GM19328 (cell line): ENCODE results near the gene ACAP2.
"Not testable (repeated sequence)": the region's sequence is repeated elsewhere in the genome, so short reads cannot be mapped to it uniquely, and the experiment has no call there.

ENCODE experiments used
- ATAC-seq: cut with Tn5 transposase; IDR thresholded peaks from one replicate; pipeline ENCODE4 v1.9.1; 2021; ENCODE audit warnings: mild to moderate bottlenecking, moderate library complexity; ENCODE audit not compliant: unreplicated experiment

Gene ACAP2

DNA sequence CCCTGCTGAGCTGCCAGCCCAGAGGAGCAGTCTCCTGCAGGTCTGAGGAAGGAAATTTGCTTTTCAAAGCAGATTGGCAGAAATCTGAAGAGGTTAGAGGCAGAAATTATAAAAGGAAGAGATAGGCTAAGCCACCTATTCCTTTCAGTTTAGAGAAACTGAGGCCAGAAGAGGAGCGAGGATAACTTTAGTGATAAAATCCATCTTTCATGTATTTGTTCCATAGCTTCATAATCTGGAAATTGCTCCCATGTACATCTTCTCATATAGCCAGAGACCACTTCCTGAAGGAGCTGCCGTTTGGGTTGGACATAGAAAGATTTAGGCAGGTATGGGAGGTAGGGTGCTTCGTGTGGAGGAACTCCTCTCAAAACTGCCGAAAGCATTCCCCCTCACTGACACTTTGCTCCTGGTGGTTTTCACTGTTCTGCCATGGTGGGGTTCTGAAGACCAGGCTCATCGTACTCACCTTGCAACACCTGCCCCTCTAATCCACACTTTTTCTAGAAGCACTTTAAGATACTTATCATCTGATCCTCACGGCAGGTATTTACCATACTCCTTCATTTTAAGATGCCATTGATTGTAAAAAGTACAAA is 670 bp upstream of the ACAP2 start:
- no peak for ATAC-seq

DNA sequence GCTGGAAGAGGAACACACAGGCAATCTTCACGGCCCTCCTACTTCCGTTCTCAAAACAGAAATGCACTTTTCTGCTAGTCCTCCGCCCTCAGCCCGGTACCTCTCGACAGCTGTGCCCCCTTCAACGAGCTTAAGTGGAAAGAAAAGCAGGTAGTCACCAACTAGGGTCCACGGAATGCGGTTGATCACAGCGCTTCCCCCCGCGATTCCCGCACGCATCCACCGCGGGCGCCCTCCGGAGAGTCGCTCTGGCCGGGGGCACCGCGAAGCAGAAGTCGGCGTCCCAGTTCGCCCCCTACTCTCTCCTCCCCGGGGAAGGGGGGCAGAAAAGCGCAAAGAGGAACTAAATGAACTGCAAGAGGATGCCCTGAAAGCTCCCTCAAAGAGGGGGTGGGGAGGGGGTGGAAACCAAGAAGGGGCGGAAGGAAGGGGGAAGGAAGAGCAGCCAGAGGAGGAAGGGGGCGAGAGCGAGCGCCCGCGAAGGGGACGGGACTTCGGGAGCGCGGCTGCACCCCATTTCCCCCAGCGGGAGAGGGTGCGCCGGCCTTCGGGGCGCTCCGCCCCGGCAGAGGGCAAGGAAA is 738 bp downstream of the ACAP2 start:
- peak; percentile 1 for ATAC-seq

DNA sequence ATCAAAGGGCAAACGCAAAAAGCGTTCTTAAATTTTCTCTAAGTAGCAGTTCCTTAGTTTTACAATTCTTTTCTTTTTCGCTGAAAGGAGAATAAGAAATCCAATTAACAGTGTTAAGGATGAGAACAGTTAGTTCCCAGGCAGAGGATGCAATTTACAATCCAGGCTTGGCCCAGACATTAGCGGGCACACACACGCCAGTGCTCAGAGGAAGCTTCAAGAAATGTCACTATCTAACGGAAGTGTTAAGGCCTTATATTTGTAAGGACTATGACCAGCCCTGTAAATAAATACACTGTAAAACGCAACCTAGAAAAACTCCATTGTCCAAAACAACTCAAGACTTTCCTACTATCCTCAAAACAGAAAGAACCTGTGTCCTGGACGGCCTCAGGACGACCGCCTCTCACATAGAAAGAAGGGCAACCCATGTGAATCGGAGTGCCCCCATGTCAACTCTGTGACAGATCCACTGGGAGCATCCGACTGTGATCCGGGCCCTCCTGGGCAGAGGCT is 1.3 kb downstream of the ACAP2 start:
- ATAC-seq, result no peak

DNA sequence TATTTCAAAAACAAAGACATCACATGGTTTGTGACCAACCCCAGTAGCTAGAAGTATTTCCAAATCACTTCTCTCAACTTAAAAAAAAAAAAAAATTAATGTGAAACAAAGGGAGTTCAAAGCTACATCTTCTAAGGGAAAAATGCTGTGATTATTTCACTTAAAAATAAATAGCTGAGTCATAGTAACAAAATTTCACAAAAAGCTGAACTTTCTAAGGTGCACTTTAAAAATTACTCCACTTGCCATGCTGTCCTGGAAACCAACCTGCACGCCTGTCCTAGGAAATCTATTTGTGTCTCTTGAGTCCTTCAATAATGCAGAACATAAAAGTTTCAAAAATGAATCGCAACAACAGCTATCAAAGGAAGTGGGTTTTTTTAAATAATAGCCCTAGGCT is 1.8 kb downstream of the ACAP2 start:
- ATAC-seq, result no peak

DNA sequence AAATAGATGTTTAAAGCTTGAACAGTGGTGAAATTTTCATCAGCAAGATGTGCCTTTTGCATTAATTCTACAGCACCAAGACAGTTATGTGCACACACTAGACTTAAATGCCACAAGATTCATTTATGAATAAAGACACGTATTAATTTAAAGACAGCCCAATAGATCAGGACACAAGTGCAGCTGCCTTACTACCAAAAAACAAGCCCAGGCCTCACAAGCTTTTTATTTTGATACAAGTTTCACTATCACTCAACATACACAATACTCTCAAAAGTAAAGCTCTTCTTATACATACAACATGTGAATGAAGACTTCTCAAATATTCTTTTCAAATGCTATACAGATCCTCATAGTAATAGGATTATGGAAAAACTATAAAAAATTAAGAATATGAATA is 2.4 kb downstream of the ACAP2 start:
- ATAC-seq, result no peak

DNA sequence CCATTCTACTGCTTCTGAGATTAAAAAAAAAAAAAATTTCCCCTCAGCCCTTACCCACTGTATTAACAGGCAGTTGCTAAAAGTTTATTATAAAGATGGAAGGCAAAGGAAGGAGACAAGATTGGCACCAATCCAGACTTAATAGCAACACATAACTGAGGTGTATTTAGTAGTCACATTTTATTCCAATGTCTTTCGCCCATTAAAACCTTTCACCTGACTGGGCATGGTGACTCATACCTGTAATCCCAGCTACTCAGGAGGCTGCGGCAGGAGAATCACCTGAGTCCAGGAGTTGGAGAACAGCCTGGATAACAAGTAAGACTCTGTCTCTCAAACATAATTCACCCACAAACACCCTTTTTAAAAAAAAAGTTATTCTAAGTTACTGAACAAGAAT is 4.4 kb downstream of the ACAP2 start:
- no peak for ATAC-seq

DNA sequence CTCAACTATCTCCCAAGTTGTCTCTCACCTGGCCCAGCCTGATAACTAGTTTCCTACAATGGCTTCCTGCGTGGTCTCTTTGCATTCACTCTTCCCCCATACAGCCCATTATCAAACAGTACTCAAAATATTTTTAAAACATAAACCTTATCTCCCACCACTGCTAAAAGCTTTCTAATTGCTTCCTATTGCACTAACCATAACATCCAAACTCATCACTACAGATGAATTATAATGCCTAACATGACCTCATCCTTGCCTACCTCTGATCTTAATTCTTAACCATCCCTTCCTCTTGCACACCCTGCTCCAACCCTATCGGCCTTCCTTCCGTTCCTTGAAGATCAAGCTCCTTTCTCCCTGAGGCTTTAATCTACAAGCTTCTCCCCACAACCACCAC is 17.0 kb downstream of the ACAP2 start:
- ATAC-seq, result no peak

DNA sequence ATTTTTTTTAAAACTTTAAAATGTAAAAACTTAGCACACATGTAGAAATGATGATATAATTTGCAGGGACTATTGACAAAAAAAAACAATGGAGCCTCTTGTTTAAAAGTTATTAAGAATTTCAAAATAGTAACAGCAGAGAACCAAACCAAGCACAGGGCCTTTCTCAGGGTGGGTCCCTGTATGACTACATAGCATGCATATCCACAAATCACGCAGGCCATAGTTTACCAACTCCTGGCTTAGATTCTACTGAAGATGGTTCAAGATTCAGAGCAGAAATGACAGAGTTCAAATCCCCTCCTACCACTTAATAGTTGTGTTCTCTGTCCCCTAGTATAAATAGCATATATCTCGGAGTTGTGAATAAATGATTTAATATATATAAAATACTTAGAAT is 19.0 kb downstream of the ACAP2 start:
- ATAC-seq, result no peak

DNA sequence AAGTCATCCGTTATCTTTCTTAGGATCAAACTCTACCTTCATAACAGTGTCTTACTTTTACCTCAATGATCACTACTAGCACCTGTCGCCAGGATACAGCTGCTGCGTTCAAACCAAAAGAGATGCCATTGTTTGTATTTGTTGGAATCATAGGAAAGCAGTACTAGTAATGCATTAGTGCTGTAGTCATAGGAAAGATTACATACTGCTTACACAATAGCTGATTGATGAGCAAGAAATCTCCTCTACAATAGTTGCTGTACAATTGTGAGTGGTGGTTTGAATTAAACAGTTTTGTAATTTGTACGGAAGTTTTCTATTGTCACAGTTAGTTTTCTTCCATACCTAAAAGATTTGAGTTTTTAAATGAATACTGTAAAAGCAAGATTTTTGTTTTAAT is 21.4 kb downstream of the ACAP2 start:
- ATAC-seq, result no peak

DNA sequence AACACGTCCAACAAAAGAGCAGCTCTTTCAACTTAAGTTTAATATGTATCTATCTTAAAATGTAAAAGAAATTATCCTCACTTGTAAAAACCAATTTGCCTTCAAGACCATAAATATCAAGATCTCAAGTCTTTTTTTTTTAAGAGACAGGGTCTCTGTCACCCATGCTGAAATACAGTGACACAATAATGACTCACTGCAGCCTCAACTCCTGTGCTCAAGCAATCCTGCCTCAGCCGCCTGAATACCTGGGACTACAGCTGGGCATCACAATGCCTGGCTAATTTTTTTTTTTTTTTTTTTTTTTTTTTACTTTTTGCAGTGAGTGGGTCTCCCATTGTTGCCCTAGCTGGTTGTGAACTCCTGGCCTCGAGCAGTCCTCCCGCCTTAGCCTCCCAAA is 26.0 kb downstream of the ACAP2 start:
- ATAC-seq, result no peak

DNA sequence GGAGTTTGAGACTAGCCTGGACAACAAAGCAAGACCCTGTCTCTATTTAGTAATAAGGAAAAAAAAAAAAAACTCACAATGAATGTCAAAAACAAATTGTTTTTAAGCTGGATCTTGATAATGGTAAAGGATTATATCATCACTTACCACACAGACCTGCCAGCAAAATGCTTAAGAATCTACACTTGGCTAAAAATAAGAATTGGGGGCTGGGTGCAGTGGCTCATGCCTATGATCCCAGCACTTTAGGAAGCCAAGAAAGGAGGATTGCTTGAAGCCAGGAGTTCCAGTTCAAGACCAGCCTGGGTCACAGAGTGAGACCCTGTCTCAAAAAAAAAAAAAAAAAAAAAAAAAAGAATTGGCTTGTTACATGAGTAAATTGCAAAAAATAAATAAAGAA is 31.0 kb downstream of the ACAP2 start:
- no peak for ATAC-seq

DNA sequence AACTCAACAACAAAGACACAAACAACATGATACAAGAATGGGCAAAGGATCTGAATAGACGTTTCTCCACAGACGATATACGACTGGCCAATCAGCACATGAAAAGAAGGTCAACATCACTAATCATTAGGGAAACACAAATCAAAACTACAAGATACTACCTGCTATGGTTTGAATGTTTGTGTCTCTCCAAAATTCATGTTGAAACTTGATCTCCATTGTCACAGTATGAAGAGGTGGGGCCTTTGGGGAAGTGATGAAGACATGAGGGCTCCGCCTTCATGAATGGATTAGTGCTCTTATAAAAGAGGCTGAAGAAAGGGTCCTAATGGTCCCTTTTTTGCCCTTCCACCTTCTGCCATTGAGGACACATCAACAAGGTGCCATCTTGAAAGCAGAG is 32.3 kb downstream of the ACAP2 start:
- no peak for ATAC-seq

DNA sequence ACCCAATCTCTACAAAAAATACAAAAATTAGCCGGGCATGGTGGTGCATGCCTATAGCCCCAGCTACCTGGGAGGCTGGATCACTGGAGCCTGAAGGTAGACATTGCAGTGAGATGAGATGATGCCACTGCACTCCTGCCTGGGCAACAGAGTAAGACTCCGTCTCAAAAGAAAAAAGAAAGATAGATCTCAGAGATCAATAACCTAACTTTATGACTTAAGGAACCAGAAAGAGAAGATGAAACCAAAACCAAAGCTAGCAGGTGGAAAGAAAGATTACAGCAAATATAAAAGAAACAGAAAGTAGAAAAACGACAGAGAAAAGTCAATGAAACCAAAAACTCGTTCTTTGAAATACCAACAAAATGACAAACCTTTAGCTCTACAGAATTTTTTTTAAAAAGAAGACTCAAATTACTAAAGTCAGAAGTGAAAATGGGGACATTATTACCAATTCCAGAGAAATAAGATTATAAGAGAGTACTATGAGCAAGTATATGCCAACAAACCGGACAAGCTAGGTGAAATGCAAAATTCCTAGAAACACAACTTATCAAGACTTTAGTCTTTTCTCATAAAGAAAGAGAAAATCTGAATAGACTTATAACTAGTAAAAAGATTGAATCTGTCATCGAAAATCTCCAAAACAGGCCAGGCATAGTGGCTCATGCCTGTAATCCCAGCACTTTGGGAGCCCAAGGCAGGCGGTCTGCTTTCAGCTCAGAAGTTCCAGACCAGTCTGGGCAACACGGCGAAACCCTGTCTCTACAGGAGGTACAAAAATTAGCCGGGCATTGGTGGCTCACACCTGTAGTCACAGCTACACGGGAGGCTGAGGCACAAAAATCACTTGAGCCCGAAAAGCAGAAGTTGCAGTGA is 35.0 kb downstream of the ACAP2 start:
- no peak for ATAC-seq

DNA sequence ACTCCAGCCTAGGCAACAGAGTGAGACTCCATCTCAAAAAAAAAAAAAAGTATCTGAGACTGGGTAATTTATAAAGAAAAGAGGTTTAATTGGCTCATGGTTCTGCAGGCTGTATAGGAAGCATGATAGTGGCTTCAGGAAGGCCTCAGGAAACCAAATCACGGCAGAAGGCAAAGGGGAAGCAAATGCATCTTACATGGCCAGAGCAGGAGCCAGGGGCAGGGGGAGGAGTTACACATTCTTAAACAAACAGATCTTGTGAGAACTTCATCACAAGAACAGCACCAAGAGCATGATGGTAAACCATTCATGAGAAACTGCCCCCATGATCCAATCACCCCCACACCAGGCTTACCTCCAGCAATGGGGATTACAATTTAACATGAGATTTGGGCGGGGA is 37.2 kb downstream of the ACAP2 start:
- ATAC-seq, result no peak

DNA sequence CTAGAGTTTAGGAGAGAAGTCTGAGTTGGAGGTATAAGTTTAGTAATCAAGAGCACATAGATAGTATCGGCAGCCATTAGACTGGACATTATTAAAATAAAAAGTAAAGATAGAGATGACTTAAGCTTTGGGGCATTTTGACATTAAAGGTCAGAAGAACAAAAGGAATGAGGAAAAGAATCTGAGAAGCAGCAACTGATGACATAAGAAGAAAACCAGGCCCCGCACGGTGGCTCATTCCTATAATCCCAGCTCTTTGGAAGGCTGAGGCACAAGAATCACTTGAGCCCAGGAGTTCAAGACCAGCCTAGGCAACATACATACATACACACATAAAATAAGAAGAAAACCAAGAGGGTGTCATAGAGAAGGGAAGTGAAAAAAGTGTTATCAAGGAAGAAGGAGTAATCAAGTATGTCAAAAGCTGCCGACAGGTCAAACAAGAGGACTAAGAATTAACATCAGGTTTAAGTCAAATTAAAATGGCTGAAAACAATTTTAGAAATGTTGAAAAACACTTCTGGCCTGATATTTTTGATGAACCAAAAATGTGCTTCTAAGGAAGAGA is 38.9 kb downstream of the ACAP2 start:
- no peak for ATAC-seq

DNA sequence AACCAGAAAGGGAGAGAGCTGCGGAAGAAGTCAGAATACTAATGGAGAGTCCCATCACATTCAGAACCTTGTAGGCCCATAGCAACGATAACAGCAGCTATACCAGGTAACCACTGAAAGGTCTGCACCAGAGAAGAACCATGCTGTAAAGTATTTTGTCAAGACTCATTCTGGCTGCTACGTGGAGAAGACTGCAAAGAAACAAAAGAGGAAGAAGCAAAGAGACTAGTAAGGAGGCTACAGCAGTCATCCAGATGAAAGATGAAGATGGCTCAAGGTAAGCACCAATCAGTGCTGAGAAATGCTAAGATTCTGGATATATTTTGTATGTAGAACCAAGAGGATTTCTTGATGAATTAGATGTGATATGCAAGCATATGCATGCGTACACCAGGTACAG is 39.6 kb downstream of the ACAP2 start:
- no peak for ATAC-seq

DNA sequence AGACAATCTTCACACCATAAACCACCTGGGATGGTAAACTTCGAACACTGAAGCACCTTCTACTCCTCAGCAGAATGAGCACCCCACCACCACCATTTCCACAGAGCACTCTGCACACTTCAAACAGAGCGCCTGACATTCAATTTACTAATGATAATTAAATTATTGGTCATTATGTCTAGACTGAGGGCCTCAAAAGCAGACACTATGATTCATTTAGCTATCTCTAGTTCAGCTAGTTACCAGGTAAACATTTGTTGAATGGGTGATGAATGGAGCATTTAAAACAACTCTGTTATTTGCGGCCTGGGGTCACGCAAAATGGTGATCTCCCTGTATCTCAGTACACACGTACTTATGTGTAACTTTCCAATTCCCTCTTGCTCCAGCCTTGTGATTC is 40.9 kb downstream of the ACAP2 start:
- no peak for ATAC-seq

DNA sequence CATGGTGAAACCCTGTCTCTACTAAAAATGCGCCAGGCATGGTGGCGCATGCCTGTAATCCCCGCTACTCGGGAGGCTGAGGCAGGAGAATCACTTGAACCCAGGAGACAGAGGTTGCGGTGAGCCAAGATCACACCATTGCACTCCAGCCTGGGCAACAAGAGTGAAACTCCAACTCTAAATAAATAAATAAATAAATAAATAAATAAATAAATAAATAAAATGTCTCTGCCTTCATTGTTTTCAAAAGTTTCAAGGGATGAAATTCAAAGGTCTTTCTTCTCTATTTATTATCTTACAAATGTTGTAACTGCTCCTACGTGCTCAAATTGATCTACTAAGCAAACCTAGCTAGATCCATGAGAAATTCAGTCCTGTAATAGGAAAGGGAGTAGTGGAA is 44.4 kb downstream of the ACAP2 start:
- not testable (repeated sequence) for ATAC-seq

DNA sequence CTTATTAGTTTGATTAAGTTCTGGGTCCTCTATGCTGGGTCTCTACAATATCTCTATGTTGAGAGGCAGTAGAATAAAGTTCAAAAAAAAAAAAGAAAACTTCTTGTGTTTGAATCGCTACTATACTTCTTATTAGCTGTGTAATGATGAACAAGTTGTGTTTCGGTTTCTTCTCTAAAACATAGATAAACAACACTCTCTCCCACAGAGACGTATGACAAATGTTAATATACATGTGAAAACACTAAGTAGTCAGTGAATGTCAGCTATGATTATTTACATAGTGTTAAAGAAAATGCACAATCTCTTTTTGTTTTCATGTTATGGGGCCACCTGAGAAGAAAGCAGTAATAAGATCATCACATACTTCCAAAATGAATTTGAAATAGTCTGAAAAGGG is 45.3 kb downstream of the ACAP2 start:
- ATAC-seq, result no peak

DNA sequence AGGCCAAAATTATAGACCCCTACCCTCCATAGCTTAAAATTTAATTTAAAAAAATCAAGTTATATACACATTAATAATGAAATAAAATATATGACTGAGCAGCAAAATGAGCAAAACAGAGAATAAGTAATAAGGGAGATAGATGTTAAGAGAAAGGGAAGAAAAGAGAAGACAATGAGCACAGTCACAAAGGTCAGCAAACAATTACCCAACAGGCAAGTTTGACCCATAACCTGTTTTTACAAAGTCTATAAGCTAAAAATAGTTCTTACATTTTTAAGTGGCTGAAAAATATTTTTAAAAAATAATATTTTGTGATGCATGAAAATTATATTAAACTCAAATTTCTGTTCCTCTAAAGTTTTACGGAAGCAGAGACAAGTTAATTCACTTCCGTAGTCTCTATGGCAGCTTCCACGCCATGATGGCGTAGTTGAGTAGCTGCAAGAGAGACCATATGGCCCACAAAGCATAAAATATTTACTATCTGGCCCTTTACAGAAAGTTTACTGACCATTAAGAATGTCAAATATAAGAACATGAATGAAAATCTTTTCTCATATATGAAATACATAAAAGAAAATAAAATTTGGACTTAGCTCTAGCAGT is 47.5 kb downstream of the ACAP2 start:
- ATAC-seq, result no peak

DNA sequence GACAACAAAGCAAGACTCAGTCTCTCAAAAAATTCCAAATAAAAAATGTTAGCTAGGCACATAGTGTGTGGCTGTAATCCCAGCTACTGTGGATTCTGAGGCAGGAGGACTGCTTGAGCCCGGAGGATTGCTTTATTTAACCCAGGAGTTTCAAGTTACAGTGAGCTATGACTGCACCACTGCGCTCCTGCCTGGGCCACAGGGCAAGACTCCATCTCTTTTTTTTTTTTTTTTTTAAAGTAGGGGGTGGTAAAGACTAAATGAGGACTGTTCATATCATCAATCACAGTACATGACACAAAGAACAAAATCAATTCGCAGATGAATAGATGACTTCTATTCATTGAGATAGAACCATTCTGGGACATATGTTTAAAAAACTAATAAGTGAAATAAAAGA is 48.1 kb downstream of the ACAP2 start:
- ATAC-seq, result peak; percentile 11
